ENCODE results near the gene CNN3. TPM values are rescaled to one million over a fixed set of nuclear protein-coding genes. Genes with fewer than 3 reads are reported as not detected.

Gene CNN3
- total RNA-seq, 2 experiments from 2014 or later, result 3.5 to 4.6 TPM

- H3K4me1 Mint-ChIP-seq, result peaks cover 9% of the 10 kb centered on the region
- no peaks in the 10 kb centered on the region for H3K9me3 Mint-ChIP-seq (ENCODE audit: low read depth)
- no peak overlapping the region for H3K27ac Mint-ChIP-seq
- no peak for ATAC-seq
- CTCF ChIA-PET, result no interaction called here
- H3K27me3 Mint-ChIP-seq, result peaks cover 51% of the 10 kb centered on the region
- H3K36me3 Mint-ChIP-seq, result peaks cover 2% of the 10 kb centered on the region
- DNase-seq, result no peak
- H3K4me3 Mint-ChIP-seq, result no peak overlapping the region
Measured at GRCh38 chr1:94925004-94925403, 1.9 kb downstream of the CNN3 start.

- peaks cover 40% of the 10 kb centered on the region for H3K27me3 Mint-ChIP-seq
- H3K4me3 Mint-ChIP-seq, result no peak overlapping the region
- no peak for ATAC-seq
Measured at GRCh38 chr1:94922761-94923331, 4.1 kb downstream of the CNN3 start.

DNA sequence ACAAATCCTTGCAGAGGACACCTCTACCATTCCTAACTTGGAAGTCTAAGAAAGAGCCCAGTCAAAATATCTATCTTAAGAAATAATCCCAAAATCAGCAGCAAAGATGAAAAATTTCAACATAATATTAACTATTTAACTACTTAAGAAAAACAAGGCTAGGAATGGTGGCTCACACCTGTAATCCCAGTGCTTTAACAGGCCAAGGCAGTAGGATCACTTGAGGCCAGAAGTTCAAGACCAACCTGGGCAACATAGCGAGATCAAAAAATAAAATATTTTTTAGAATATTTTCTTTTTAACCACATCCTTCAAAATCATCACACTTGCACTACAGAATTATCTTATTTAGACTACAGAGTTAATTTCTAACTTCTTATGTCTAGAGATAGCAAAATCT is 4.9 kb downstream of the CNN3 start:
- CTCF ChIA-PET, result interaction anchor here (1.1 kb wide), 1 partner anchor 121 kb away, joined by 5 read pairs; no protein-coding TSS in a partner anchor
- Mint-ChIP-seq H3K36me3 (no peaks in the 10 kb centered on the region), H3K27me3 (peaks cover 34% of the 10 kb centered on the region), H3K9me3 (ENCODE audit: low read depth) (no peaks in the 10 kb centered on the region), H3K4me1 (peaks cover 4% of the 10 kb centered on the region), H3K27ac (no peak overlapping the region), H3K4me3 (no peak overlapping the region)
- ATAC-seq (no peak), DNase-seq (no peak)

More at GRCh38 chr1:94922761-94923331, 4.1 kb downstream of the CNN3 start:
- Mint-ChIP-seq H3K4me1 (peaks cover 9% of the 10 kb centered on the region), H3K9me3 (ENCODE audit: low read depth) (no peaks in the 10 kb centered on the region), H3K27ac (no peak overlapping the region), H3K36me3 (peaks cover 2% of the 10 kb centered on the region)
- CTCF ChIA-PET, result interaction anchor here (1.1 kb wide), 1 partner anchor 120 kb away, joined by 5 read pairs; no protein-coding TSS in a partner anchor
- no peak for DNase-seq

GRCh38 chr1:94920061-94920460 is 6.8 kb downstream of the CNN3 start:
- DNase-seq, result no peak
- H3K27ac Mint-ChIP-seq, result no peak overlapping the region
- peaks cover 1% of the 10 kb centered on the region for H3K4me1 Mint-ChIP-seq
- CTCF ChIA-PET, result no interaction called here
- H3K9me3 Mint-ChIP-seq (ENCODE audit: low read depth), result no peaks in the 10 kb centered on the region
- no peak overlapping the region for H3K4me3 Mint-ChIP-seq
- peaks cover 23% of the 10 kb centered on the region for H3K27me3 Mint-ChIP-seq
- no peak for ATAC-seq
- H3K36me3 Mint-ChIP-seq, result no peaks in the 10 kb centered on the region

GRCh38 chr1:94919241-94920030 is 7.5 kb downstream of the CNN3 start:
- Mint-ChIP-seq H3K9me3 (ENCODE audit: low read depth) (no peaks in the 10 kb centered on the region), H3K27me3 (peaks cover 17% of the 10 kb centered on the region), H3K4me1 (peaks cover 1% of the 10 kb centered on the region), H3K4me3 (no peak overlapping the region), H3K36me3 (no peaks in the 10 kb centered on the region), H3K27ac (no peak overlapping the region)
- no peak for DNase-seq
- no peak for ATAC-seq
- CTCF ChIA-PET, result no interaction called here

- H3K36me3 Mint-ChIP-seq, result no peaks in the 10 kb centered on the region
- no peaks in the 10 kb centered on the region for H3K4me1 Mint-ChIP-seq
- DNase-seq, result no peak
- peaks cover 15% of the 10 kb centered on the region for H3K27me3 Mint-ChIP-seq
- H3K27ac Mint-ChIP-seq, result no peak overlapping the region
- H3K9me3 Mint-ChIP-seq (ENCODE audit: low read depth), result no peaks in the 10 kb centered on the region
- CTCF ChIA-PET, result no interaction called here
- H3K4me3 Mint-ChIP-seq, result no peak overlapping the region
- ATAC-seq, result no peak
Measured at GRCh38 chr1:94917251-94917650, 9.7 kb downstream of the CNN3 start.

DNA sequence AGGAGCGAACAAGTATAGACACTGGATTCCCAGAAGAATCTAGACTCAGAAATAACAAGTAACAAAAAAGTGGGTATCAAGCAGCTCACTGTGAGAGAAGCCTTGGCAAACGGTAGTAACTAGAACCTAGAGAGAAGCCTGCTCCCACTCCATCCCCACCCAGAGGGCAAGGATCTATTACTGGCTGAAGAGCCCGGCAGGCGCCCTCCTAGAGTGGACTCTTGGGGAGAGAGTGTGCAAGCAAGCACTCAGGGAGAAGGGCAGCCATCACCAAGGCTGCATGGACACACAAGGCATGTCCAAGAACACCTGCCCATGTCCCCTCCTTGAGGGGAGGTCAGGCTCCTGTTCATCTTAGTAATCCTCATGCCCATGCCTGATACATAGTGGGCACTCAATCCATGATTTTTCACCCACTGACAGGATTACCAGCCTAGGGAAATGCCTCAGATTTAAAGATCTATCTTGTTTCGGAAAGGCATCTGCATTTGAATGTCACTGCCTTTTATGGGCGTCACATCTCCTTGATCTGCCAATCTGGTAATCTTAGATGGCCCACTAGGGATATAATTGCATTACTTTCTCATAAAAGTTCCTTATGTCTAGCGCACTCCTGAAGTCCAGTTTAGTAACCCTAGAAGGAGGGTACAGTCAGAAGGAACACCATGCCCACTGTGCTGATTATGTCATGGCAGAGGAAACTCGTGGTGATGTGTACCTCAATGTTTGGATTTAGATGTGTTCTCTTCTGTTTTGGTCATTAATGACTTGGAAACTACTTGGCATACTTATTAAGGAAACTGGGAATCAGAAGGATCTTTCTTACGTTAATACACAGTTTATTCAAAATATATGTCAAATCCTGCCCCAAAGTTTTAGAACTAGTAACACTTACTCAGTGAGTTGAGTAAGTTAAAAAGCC is 14.4 kb downstream of the CNN3 start:
- no peak overlapping the region for H3K27ac Mint-ChIP-seq
- H3K4me1 Mint-ChIP-seq, result no peaks in the 10 kb centered on the region
- no peaks in the 10 kb centered on the region for H3K9me3 Mint-ChIP-seq (ENCODE audit: low read depth)
- DNase-seq, result no peak
- H3K27me3 Mint-ChIP-seq, result peaks cover 4% of the 10 kb centered on the region
- no peak for ATAC-seq
- peaks cover 1% of the 10 kb centered on the region for H3K36me3 Mint-ChIP-seq
- CTCF ChIA-PET, result no interaction called here
- H3K4me3 Mint-ChIP-seq, result no peak overlapping the region

GRCh38 chr1:94909486-94909885 is 17.4 kb downstream of the CNN3 start:
- peaks cover 4% of the 10 kb centered on the region for H3K27me3 Mint-ChIP-seq
- no peak overlapping the region for H3K27ac Mint-ChIP-seq
- H3K36me3 Mint-ChIP-seq, result peaks cover 1% of the 10 kb centered on the region
- CTCF ChIA-PET, result no interaction called here
- H3K9me3 Mint-ChIP-seq (ENCODE audit: low read depth), result no peaks in the 10 kb centered on the region
- no peak overlapping the region for H3K4me3 Mint-ChIP-seq
- ATAC-seq (no peak), DNase-seq (no peak)
- no peaks in the 10 kb centered on the region for H3K4me1 Mint-ChIP-seq

GRCh38 chr1:94908965-94909364 is 17.9 kb downstream of the CNN3 start:
- Mint-ChIP-seq H3K4me1 (no peaks in the 10 kb centered on the region), H3K27me3 (peaks cover 4% of the 10 kb centered on the region), H3K36me3 (peaks cover 1% of the 10 kb centered on the region), H3K27ac (no peak overlapping the region), H3K9me3 (ENCODE audit: low read depth) (no peaks in the 10 kb centered on the region), H3K4me3 (no peak overlapping the region)
- CTCF ChIA-PET, result no interaction called here
- DNase-seq, result no peak
- ATAC-seq, result no peak

- Mint-ChIP-seq H3K4me3 (no peak overlapping the region), H3K27ac (no peak overlapping the region), H3K4me1 (no peaks in the 10 kb centered on the region), H3K36me3 (peaks cover 1% of the 10 kb centered on the region), H3K27me3 (peaks cover 2% of the 10 kb centered on the region), H3K9me3 (ENCODE audit: low read depth) (no peaks in the 10 kb centered on the region)
- CTCF ChIA-PET, result no interaction called here
- DNase-seq (no peak), ATAC-seq (no peak)
Measured at GRCh38 chr1:94908190-94908589, 18.7 kb downstream of the CNN3 start.

GRCh38 chr1:94907136-94907535 is 19.8 kb downstream of the CNN3 start:
- Mint-ChIP-seq H3K27ac (no peak overlapping the region), H3K4me1 (no peaks in the 10 kb centered on the region), H3K9me3 (ENCODE audit: low read depth) (no peaks in the 10 kb centered on the region), H3K27me3 (peaks cover 4% of the 10 kb centered on the region), H3K36me3 (peaks cover 1% of the 10 kb centered on the region), H3K4me3 (no peak overlapping the region)
- DNase-seq, result no peak
- ATAC-seq, result no peak
- CTCF ChIA-PET, result no interaction called here

- H3K9me3 Mint-ChIP-seq (ENCODE audit: low read depth), result no peaks in the 10 kb centered on the region
- ATAC-seq, result no peak
- CTCF ChIA-PET, result no interaction called here
- no peaks in the 10 kb centered on the region for H3K4me1 Mint-ChIP-seq
- peaks cover 1% of the 10 kb centered on the region for H3K36me3 Mint-ChIP-seq
- peaks cover 4% of the 10 kb centered on the region for H3K27me3 Mint-ChIP-seq
- no peak overlapping the region for H3K27ac Mint-ChIP-seq
- no peak for DNase-seq
- no peak overlapping the region for H3K4me3 Mint-ChIP-seq
Measured at GRCh38 chr1:94906382-94906781, 20.5 kb downstream of the CNN3 start.

- Mint-ChIP-seq H3K9me3 (ENCODE audit: low read depth) (no peaks in the 10 kb centered on the region), H3K27ac (no peak overlapping the region), H3K27me3 (peaks cover 7% of the 10 kb centered on the region), H3K36me3 (peaks cover 1% of the 10 kb centered on the region), H3K4me1 (no peaks in the 10 kb centered on the region), H3K4me3 (no peak overlapping the region)
- DNase-seq (no peak), ATAC-seq (no peak)
- CTCF ChIA-PET, result no interaction called here
Measured at GRCh38 chr1:94905207-94905606, 21.7 kb downstream of the CNN3 start.

Measured in activated CD8-positive, alpha-beta memory T cell treated with anti-CD3 and anti-CD28 coated beads, Interleukin-2, amount 10 ng/mL, durations not matched to agents 7 days and 5 days (primary cell).